ENCODE data around the gene CAMK2B.

Gene CAMK2B

GRCh38 chr7:44329888-44330287 is 4.5 kb upstream of the CAMK2B start:
- no peak for DNase-seq (ENCODE audit: low spot score)

- no peak for DNase-seq (ENCODE audit: low spot score)
These were observed 3.7 kb upstream of the CAMK2B start for GRCh38 chr7:44329081-44329480.

- DNase-seq (ENCODE audit: low spot score) = no peak
These were observed 2.6 kb upstream of the CAMK2B start for GRCh38 chr7:44327981-44328380.

- DNase-seq (ENCODE audit: low spot score) = no peak
These were observed 1.1 kb upstream of the CAMK2B start for GRCh38 chr7:44326261-44327125.

GRCh38 chr7:44325811-44326241 is 432 bp upstream of the CAMK2B start:
- DNase-seq (ENCODE audit: low spot score) = peak; percentile 55

GRCh38 chr7:44324481-44325200 is 753 bp downstream of the CAMK2B start:
- no peak for DNase-seq (ENCODE audit: low spot score)

GRCh38 chr7:44324204-44324480 is 1.3 kb downstream of the CAMK2B start:
- DNase-seq (ENCODE audit: low spot score) = no peak

- DNase-seq (ENCODE audit: low spot score) = no peak
These were observed 1.8 kb downstream of the CAMK2B start for GRCh38 chr7:44323381-44324203.

- DNase-seq (ENCODE audit: low spot score) = no peak
These were observed 2.6 kb downstream of the CAMK2B start for GRCh38 chr7:44322631-44323363.

GRCh38 chr7:44321796-44322195 is 3.6 kb downstream of the CAMK2B start:
- no peak for DNase-seq (ENCODE audit: low spot score)

GRCh38 chr7:44320794-44321371 is 4.5 kb downstream of the CAMK2B start:
- DNase-seq (ENCODE audit: low spot score) = no peak

- no peak for DNase-seq (ENCODE audit: low spot score)
These were observed 5.3 kb downstream of the CAMK2B start for GRCh38 chr7:44320141-44320540.

- no peak for DNase-seq (ENCODE audit: low spot score)
These were observed 7.1 kb downstream of the CAMK2B start for GRCh38 chr7:44318332-44318731.

- no peak for DNase-seq (ENCODE audit: low spot score)
These were observed 10.0 kb downstream of the CAMK2B start for GRCh38 chr7:44315301-44315903.

GRCh38 chr7:44313621-44314031 is 11.8 kb downstream of the CAMK2B start:
- no peak for DNase-seq (ENCODE audit: low spot score)

- no peak for DNase-seq (ENCODE audit: low spot score)
These were observed 12.4 kb downstream of the CAMK2B start for GRCh38 chr7:44313016-44313415.

GRCh38 chr7:44311561-44312495 is 13.6 kb downstream of the CAMK2B start:
- DNase-seq (ENCODE audit: low spot score) = no peak

GRCh38 chr7:44310221-44310848 is 15.1 kb downstream of the CAMK2B start:
- DNase-seq (ENCODE audit: low spot score) = no peak

GRCh38 chr7:44309271-44310091 is 15.9 kb downstream of the CAMK2B start:
- peak; percentile 78 for DNase-seq (ENCODE audit: low spot score)
